GM12878 (cell line): ENCODE data around the gene ASCC2.
"Not testable (repeated sequence)": the region's sequence is repeated elsewhere in the genome, so short reads cannot be mapped to it uniquely, and the experiment has no call there.

Experiments
- CTCF ChIP-seq, 3 experiments: IDR thresholded peaks in 2 of 3; conservative IDR thresholded peaks in 1 of 3; 2 replicates each; pipeline ENCODE4 v1.5.1; 2011; ENCODE audit warnings: low read depth in 3 of 3, low read length in 3 of 3, mild to moderate bottlenecking in 3 of 3, control low read depth in 2 of 3, moderate library complexity in 2 of 3, inconsistent platforms in 1 of 3, mixed read lengths in 1 of 3; ENCODE audit not compliant: control insufficient read depth in 2 of 3, insufficient read depth in 1 of 3; ENCODE audit errors: extremely low read depth in 1 of 3
- JUND ChIP-seq: IDR thresholded peaks from 2 replicates; pipeline ENCODE4 v1.6.1; 2012; ENCODE audit warnings: low read depth, mild to moderate bottlenecking, low read length, improper control_type of control experiment, moderate library complexity
- MAX ChIP-seq: IDR thresholded peaks from 2 replicates; pipeline ENCODE4 v1.6.1; 2012; ENCODE audit warnings: low read depth, low read length, improper control_type of control experiment
- NR2F1 ChIP-seq: fragments of 450-650 bp; conservative IDR thresholded peaks from 2 replicates; pipeline ENCODE4 v1.6.1; 2017; ENCODE audit warnings: mild to moderate bottlenecking
- PKNOX1 ChIP-seq: fragments of 450-650 bp; IDR thresholded peaks from 2 replicates; pipeline ENCODE4 v1.6.1; 2016; ENCODE audit warnings: mild to moderate bottlenecking
- POLR2A ChIP-seq: IDR thresholded peaks from 2 replicates; pipeline ENCODE4 v1.6.1; 2011; ENCODE audit warnings: low read depth, mild to moderate bottlenecking, low read length
- SUZ12 ChIP-seq: fragments of 200-600 bp; sonication (generic); IDR thresholded peaks from one replicate; pipeline ENCODE4 v1.6.1; 2018; ENCODE audit warnings: antibody characterized with exemption, mild to moderate bottlenecking; ENCODE audit not compliant: unreplicated experiment

DNA sequence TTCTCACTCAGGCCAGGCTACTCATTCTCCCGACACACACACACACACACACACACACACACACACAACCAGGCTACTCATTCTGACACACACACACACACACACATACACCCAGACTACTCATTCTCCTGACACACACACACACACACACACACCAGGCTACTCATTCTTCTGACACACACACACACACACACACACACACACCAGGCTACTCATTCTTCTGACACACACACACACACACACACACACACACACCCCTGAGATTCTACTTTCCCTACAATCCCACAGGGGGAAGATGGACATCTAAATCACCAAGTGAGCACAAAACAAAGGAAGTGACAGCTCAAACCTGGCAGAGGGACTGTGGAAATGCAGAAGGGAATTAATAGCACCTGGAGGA lies 10.3 kb downstream of the ASCC2 start:
- TF ChIP-seq POLR2A; CTCF (IDR thresholded peaks at IDR 0.05 in 2 of 3, conservative IDR thresholded peaks at IDR 0.05 in 1 of 3; ENCODE audit: control insufficient read depth in 2 of 3, extremely low read depth in 1 of 3, insufficient read depth in 1 of 3, low read depth in 3 of 3, low read length in 3 of 3); NR2F1; SUZ12; JUND; PKNOX1; MAX: not testable (repeated sequence)
